T-helper 1 cell (primary cell): ENCODE data around the gene BEND5.

Experiments used
- DNase-seq, 5 donors: peaks; one replicate each; pipeline ENCODE4 v3.0.0-alpha.2; 2012 to 2020

BEND5 gene

GRCh38 chr1:48678710-48679505, 97.8 kb downstream of the BEND5 start:
- no peak for DNase-seq
